Stimulated activated CD4-positive, alpha-beta T cell treated with anti-CD3 and anti-CD28 coated beads, Interleukin-15, amount 100 ng/mL, for 48 hours (primary cell): ENCODE data around the gene ZNF467.

Experiments used
- DNase-seq, 2 donors: peaks; one replicate each; pipeline ENCODE4 v3.0.0-alpha.2; 2020; ENCODE audit warnings: low read depth in 2 of 2

ZNF467 gene

DNA sequence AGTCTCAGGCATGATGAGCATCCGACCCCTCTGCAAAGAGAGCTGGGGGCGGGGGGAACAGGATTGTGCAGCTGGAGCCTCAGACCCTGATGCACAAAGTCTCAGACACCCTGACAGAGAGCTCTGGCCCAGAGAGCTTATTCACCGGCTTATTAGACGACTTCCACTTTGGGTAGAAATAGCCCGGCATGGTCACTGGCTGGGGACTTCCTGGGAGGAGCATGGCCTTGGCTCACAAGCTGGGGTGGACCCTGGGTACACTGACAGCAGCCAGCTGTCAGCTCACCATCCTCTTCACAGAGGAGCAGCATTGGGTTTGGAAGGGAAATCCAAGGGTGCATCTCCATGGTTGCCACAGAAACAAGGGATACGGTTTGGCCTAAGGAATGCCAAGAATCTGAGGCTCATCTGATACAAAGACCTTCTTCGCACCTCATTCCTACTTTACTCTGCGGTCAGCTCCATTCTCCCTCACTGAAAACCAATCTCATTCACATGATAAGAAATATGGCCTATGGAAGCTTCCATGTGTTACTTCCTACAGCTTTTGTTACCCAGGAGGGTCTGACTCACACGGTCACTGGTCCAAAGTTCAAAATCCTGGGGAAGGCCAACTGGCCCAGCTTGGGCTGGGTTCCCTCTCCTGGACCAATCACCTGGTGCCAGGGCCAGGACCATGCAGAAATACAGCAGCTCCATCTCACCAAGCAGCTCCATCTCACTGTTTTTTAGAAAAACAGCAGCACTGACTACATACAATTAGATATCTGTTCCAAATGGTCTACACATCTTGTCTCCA is 25.1 kb downstream of the ZNF467 start:
- DNase-seq: no peak

DNA sequence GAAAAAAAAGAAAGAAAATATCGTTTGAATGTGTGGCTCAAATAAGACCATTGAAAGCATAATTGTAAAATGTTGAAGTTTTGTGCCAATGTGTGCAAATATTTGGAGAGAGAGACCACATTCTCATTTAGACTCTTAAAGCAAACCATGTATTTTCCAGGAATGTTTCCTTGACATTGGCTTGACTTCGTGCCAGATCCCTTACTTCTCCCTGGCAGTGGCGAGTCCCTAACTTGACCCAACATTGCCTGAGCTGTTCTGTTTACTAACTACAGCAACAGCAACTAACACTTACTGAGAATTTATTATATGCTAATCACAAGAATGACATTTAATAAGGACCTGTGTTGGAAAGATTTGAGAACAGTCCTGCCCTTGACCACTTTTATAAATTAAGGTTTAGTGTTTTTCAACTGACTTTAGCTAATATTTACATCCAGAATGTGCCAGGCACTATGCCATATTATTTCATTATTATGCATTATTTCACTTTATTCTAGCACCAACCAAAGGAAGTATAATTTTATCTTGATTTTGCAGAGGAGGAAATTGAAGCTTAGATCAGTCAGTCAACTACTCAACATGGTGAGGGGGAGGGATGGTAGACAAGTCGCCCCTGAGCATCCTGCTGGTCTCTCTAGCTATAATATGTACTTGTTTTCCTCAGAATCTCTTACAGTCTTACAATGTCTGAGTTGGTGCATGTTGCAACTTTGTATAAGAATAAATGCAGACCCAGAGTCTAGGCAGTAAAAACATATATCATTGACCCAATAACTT is 29.7 kb downstream of the ZNF467 start:
- no peak for DNase-seq

DNA sequence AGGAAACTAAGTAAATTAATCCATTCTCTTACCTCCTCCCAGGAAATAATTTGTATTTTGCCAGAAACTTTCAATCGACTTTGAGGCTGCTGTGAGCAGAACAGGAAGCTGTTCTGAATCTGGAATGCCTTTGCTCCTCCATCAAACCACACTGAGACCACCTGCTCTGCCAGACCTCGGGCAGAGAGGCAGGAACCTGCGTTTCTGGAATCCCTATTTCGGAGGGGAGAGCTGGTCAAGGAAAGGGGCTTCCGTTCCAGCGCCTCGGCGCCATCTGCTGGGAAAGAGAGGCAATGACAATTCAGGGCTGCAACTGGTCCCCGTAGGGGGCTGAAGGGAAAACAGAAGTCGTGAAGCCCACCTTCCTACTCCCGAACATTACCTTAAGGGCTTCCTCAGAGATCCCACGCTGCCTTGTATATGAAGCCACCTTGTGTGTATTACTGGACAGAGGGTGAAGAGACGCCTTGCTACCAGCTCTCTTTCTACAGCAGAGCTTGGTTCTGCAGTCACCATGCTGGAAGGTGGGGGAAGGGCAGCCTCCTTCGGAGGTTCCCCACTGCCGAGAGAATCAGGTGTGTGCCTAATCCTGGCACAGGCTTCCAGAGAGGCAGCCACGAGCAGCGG is 31.2 kb downstream of the ZNF467 start:
- peak; percentile 40 to 54 for DNase-seq

DNA sequence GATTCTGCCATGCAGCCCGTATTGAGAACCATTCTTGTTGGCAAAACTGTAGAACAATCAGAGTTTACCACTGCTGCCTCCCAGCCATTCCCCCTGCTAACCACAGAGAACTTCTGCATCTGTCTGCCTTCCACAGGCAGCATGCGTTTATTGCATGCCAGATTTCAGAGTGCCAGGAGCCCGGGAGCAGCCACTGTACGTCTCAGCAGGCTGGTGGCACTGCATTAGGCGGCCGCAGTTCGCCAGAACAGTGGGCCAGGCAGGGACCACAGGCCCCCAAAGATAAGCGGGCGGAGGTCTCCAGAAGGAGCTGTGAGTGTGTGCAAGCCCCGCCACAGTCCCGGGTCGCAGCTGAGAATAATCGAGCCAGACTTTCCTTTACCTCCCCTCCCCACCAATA is 31.8 kb downstream of the ZNF467 start:
- DNase-seq: no peak

DNA sequence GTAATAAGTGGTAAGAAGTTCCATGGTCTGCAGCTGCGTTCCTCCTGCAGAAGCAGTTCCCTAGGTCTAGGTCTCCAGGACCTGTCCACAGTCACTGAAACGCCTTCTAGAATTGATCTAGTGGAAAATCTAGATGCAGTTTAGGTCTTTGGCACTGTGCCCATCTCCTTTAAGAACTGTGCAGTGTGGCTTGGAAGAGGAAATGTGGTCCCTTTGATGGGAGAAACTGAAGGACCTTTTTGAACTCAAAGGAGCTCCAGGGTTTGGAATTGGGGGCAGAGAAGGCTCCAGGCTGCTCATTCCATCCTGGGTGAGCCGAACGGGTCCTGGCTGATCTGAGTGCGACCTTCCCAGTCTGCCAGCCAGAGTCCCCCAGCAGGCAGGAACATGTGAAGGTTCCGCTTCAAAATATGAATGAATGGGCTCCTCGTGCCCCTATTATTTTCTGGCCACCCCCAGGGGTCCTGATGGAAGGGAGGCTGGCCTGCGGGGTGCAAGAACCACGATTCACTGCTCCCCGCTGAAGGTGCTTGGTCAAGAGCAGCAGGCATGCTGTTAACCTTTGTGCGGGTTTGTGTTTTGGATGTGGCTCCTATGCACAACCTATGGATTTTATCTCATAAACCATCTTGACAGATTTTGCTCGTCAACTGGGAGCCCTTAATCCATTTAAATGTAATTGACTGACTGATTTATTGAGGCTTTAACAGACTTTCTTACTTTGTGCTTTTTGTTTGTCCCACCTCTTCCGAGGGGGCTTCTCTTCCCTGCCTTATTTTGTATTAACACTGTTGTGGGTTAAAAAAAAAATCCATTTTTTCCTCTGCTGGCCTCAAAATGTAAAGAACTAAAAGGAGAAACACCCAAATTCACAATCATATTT is 36.7 kb downstream of the ZNF467 start:
- no peak for DNase-seq

DNA sequence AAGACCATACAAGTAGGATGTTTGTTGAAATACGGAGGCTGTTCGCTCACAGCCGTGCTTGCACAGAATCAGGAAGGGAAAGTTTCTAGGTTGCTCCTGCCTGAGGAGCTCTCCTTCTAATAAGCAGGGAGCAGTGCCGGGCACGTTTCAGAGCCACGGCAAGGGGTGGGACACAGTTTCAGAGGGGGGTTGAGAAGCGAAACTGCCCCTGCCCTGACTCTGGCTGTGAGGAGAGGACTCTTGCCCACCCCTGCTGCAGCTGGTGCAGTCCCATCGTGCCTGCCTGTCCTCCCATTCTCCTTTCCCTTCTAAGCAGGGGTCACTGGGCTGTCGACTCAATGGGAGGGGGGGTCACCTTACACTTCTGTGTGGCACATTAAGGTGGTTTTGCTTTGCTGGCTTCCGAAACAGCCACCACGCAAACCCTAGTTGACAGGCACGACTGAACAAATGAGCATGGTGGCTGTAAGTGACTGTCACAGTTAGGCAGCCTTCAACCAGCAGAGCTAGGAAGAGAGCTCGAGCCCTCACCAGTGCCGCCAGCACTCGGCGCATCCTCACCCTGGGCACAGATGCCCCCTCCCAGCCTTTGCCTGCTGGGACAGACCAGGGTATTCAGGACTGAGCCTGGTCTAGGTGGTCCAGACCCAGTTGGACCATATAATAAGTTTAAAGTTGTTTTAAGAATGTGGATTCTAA is 37.5 kb downstream of the ZNF467 start:
- no peak for DNase-seq

DNA sequence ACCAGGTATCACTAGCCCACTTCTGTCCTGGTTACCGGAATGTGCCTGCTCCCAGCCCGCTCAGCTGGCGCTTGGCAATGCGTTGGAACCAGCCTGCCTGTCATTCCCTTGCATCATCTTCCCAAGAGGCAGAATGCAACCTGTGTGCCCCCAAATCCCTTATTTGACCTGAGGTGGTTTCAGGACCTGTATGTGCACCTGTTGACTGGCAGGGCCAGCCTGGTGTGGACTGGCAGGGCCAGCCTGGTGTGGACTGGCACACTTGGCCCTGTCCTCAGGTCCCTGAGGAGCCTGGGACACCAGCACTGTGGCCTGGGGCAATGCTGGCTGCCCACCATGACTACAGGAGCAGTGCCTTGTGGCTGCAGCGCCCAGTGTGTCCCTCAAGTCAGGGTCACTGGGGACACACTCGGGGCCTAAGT is 38.2 kb downstream of the ZNF467 start:
- no peak for DNase-seq

DNA sequence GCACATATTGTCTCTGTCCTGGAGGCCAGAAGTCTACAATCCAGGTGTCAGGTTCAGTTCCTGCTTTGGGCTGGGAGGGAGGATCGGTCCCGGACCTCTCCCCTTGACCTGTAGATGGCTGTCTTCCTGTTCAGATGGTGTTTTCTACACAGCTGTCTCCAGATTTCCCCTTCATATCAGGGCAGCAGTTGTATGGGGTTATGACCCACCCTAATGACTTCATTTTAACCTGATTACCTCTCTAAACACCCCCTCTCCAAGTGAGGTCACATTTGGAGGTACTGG is 38.7 kb downstream of the ZNF467 start:
- no peak for DNase-seq

DNA sequence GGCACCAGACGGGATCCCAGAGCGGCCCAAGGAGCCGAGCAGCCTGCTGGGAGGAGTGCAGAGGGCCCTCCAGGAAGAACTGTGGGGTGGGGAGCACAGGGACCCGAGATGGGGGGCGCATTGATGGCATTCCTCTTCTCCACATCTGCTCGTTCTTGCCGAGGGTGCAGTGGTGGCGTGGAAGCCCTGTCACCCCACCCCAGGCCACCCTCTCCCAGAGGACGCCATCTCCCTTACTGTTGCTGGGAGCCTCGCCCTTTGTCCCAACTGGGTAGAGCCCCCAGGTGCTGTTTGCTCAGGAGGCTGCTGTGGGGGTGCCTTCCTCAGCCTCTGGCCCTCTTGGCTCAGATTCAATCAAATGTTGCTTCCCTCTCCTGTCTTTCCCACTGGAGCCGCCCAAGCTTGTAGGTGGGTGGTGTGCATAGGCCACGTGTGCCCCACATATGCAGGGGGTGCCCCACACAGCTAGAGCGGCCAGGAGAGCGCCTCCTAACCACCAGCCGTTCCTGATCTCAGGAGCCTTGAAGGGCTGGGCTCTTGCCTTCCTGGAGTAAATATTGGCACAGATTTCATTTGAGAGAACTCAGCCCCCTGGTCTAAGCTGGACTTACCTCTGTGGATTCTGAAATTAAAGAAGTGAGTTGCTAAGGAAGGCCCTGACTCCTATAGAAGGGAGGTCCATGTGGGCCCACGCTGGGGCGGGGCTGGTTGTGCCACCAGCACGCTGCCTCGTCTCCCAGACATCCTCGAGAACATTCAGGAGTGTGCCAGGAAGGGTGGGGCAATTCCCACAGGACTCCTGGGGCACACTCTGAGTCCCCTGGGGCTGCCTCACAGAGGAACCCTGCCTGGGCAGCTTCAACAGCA is 39.2 kb downstream of the ZNF467 start:
- no peak for DNase-seq

DNA sequence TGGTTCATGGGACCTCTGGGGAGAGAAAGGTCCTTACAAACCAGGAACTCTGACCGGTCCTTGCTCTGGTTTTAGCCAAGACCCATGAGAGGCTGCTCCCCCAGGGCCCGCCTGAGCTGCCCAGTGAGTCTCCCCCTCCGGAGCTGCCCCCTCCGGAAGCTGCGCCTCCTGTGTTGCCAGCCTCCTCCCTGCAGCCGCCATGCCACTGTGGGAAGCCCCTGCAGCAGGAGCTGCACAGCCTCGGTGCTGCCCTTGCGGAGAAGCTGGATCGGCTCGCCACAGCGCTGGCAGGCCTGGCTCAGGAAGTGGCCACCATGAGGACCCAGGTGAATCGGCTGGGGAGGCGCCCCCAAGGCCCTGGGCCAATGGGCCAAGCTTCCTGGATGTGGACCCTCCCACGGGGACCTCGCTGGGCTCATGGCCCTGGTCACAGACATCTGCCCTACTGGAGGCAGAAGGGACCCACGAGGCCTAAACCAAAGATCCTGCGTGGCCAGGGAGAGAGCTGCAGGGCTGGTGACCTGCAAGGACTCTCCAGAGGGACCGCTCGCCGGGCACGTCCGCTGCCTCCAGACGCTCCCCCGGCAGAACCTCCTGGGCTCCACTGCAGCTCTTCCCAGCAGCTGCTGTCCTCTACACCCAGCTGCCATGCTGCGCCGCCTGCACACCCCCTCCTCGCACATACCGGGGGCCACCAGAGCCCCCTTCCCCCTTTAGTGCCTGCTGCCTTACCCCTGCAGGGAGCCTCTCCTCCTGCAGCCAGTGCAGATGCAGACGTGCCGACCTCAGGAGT is 40.1 kb downstream of the ZNF467 start:
- no peak for DNase-seq

DNA sequence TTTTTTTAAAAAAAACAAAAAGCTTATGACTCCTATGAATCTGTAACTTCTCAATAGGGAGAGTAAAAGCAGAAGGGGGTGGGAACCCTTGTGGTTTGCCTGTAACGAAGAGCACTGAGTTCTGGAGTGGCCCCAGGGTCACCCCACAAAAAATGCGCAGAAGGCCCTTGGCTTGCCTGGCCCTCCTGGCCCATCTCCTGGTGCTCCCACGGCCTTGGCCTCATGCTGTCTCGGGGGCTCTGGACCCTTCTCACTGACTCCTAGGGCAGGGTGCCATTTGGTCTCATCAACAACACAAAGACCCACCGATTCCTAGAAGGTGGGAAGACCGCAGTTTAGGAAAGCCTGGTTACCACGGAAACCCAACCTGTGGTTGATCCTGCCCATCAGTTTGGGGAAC is 40.8 kb downstream of the ZNF467 start:
- no peak for DNase-seq

DNA sequence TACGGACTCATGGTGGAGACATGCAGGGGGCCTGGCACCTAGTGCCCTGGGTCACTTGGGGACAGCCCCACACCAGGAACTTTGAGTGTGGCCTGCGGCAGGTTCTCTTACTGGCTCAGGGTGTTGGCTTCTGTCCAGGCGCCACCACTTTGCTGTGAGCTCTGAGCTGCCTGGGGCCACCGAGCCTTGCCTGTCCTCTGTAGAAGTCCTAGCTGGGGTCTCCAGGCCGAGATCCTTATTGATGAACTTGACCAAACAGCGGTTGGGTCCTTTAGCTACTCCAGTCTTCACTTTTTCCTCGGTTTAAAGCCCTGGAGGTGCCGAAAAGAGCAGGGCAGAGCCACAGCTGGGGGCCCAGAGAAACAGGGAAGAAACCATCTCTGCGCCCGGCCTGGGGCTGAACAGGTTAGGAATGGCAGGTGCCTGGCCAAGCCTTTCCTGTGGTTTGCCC is 41.3 kb downstream of the ZNF467 start:
- no peak for DNase-seq

DNA sequence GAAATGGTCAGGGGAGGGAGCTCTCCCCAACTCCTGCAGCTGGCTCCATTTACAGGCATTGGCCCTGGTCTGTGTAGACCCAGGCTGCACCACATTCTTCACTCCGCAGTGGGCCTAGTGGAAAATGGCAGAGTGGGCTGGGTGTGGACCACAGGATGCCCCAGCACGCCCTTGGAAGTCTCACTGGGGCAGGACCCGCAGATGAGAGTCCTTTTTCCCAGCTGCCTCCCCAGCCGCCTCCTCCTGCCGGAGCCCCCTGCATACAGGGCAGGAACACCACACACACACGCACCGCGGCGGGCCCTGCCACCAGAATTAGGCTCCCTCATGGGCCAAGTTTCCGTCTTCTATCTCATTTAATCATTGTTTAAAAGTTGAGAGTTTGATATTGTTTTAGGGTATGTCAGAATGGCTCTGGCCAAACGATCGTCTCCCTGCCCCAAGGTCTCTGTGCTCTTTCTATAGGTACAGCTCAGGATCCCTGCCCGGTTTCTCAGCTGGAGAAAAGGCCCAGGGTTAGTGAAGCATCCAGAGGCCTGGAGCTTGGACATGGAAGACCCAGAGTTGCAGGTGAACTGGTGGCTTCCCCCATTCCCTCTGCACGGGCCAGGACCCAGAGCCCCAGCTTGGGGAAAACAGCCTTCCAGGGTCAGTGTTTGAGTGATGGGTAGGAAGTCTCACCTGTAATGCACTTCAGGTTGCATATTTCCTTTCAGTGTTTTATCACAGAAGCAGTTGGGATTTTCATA is 42.0 kb downstream of the ZNF467 start:
- DNase-seq: no peak

DNA sequence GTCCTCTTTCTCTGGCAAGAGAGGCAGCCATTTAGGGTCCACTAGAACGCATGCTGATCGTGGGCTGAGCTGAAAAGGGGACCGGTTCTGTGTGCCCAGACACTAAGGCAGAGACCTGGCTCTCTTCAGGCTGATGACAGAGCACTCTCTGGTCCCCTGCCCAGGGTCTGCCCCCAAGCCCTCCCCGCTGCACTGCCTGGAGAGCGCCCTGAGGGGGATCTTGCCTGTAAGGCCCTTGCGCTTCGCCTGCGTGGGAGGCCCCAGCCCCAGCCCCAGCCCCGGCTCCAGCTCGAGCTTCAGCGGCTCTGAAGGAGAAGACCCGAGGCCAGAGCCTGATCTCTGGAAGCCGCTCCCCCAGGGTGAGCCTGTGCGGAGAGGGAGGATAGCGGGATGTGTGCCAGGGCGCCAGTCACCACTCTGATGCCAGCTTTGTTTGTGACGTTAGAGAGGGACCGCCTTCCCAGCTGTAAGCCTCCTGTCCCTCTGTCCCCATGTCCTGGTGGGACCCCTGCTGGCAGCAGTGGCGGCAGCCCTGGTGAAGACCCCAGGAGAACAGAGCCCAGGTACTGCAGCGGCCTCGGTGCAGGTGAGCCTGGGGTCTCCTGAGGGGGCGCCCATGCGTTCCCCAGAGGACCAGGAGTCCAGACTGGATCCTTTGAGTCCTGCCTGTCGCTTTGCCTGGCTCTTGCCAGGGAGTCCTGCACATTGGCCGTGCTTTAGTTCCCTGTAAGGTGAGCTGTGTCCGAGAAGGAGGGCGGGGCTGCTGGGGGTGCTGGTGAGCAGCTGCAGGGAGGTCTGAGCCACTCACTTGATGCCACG is 43.2 kb downstream of the ZNF467 start:
- DNase-seq: no peak

DNA sequence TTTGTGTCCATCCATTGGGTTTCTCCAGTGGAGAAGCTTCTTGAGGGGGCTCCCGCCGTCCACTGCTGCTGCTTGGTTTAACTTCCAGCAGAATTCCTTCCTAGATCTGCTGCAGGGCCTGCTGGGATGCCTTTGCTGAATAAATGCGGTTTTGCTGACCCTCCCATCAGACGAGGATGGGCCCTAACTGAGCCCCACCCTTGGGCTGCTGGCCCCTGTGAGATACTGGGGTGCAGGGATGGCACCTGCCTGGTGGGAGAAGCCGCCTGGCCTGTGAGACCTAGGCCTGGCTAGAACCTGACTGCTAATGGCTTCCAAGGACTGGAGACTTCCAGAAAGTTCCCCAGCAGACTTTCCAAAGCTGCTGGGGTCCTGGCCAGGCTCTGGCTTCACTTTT is 43.8 kb downstream of the ZNF467 start:
- no peak for DNase-seq

DNA sequence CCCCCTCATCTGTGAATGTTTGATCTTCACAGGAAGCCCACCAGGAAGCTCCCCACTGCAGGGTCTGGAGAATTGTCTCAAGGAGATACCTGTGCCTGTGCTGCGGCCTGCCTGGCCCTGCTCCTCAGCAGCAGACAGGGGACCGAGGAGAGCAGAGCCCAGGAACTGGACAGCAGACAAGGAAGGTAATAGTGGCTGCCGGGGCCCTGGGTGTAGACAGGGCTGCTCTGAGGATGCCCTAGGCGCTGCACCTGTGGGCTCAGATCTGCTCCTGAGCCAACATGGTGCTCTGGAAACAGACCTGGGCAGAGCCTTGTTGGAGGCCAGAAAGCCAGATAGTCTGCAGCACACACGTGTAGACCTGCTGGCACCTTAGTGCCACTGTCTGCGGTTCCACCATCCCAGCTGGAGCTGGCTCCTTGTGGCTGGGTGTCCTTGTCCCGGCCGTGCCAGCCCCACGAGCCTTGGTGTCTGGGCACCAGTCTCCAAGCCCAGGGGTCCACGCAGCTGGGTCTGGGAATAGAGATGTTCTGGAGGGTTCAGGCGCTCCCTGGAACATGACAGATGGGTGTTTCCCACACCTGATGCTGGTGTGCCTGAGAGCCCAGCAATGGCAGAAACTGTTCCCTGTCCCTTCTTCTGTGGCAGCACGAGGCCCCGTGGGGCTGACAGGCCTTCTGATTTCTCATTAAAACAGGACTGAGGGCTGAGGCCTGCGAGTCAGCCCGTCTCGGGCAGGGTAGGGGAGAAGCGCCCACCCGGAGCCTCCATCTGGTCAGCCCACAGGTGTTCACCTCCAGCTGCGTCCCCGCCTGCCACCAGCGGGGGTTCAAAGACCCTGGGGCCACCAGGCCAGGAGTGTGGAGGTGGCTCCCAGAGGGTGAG is 44.7 kb downstream of the ZNF467 start:
- no peak for DNase-seq
